OCI-LY1 (cell line): ENCODE data around the gene DCC.

Experiments
- EZH2 ChIP-seq: fragments of 200-600 bp; sonication (generic), shearing (Covaris generic); IDR thresholded peaks from 2 replicates; pipeline ENCODE4 v1.8.0; 2017; ENCODE audit warnings: borderline replicate concordance, mixed run types, mild to moderate bottlenecking, antibody characterized with exemption, low read length, moderate library complexity, mixed read lengths
- TF ChIP-seq, protein P1 (sequence below): fragments of 200-600 bp; sonication (generic), shearing (Covaris generic); IDR thresholded peaks from 2 replicates; pipeline ENCODE4 v1.5.1; 2017; ENCODE audit warnings: mild to moderate bottlenecking, antibody characterized with exemption, low read length, moderate library complexity, mixed read lengths

DNA sequence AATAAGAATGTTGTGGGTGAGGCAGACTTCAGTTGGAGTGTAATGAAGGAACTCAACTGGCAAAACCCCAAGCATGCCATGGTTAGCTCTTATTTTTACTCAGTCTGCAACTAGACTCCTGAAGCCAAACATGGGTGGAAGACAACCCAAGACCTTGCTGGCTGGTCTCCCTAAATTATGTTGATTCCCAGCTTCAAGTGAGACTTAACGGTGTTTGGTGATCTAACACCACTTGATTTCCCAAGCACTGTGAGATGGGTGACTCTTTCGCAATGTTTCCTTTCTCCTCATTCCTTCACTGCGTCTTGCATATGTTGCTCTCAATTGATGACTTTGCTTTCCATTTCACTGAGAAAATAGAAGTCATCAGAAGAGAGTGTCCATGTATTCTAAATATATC, 693.1 kb downstream of the DCC start:
- TF ChIP-seq, protein P1, sequence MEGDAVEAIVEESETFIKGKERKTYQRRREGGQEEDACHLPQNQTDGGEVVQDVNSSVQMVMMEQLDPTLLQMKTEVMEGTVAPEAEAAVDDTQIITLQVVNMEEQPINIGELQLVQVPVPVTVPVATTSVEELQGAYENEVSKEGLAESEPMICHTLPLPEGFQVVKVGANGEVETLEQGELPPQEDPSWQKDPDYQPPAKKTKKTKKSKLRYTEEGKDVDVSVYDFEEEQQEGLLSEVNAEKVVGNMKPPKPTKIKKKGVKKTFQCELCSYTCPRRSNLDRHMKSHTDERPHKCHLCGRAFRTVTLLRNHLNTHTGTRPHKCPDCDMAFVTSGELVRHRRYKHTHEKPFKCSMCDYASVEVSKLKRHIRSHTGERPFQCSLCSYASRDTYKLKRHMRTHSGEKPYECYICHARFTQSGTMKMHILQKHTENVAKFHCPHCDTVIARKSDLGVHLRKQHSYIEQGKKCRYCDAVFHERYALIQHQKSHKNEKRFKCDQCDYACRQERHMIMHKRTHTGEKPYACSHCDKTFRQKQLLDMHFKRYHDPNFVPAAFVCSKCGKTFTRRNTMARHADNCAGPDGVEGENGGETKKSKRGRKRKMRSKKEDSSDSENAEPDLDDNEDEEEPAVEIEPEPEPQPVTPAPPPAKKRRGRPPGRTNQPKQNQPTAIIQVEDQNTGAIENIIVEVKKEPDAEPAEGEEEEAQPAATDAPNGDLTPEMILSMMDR = no peak
- no peak for TF ChIP-seq EZH2
